Measurements from ENCODE around the gene IQSEC3.
"Not testable (repeated sequence)": the region's sequence is repeated elsewhere in the genome, so short reads cannot be mapped to it uniquely, and the experiment has no call there.

Gene IQSEC3

DNA sequence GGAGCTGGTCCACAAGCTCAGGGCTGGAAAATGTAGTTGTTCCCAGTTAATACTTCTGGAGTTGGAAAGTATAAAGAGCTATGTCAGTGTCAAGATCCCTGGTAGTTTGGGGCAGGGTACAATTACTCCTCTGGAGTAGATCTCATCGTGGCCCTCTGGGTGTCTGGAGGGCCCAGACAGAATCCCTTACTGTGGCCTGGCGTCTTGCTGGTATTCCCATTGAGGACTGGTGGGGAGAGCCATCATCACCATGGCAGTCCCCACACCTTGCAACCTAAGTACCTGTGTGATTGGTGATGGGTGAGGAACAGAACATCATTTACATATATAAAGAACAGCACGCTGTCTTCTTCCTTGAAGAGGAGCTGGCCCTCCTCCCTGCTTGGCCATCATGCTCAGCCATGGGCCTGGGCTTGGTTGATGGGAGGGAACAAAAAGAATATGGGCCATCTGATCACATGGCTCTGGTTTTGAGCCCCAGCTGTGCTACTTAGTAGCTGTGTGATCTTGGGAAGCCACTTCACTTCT, 18.8 kb upstream of the IQSEC3 start:
- DNase-seq (ENCODE audit: low read depth in 1 of 2, low spot score in 1 of 2); in situ Hi-C loops (cut with HindIII; ENCODE audit: low pct_unique_long_range_greater_than_20kb, low sequenced_read_pairs): not testable (repeated sequence)

DNA sequence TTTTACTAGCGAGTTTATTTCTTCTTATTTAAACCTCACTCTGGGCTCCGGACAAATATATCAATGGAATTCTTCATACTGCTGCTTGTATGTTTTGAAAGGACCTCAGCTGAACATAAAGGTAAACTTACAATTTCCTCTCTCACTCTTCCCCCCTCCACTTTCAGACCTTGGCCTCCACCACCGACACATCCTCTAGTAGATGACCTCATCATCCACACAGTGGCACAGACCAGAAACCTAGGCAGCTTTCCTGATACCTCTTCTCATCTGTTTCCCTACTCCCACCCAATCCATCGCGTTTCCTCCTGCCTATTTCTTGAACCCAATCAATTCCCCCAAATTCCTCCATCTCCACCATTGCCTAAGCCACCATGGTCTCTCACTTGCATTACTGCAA, 17.4 kb upstream of the IQSEC3 start:
- in situ Hi-C loops (cut with HindIII; ENCODE audit: low pct_unique_long_range_greater_than_20kb, low sequenced_read_pairs); DNase-seq (ENCODE audit: low read depth in 1 of 2, low spot score in 1 of 2): not testable (repeated sequence)

DNA sequence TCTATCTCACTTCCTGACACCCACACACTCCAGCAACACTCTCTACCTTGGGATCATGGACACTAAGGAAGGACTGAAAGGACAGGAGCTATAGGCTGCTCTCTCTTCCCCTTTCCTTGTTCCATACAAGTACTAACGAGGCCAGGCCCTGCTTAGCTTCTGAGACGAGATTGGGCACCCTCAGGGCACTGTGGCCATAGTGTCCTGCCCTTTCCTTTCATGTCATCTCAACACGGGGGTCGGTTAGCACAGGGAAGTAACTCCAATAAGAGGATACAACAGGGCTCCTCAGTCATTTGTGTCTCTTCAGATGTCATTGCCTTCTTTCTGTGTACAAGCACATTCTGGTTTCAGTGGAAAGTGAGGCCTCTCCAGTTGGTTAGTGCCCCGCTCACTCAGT, 15.5 kb upstream of the IQSEC3 start:
- DNase-seq (ENCODE audit: low read depth in 1 of 2, low spot score in 1 of 2); in situ Hi-C loops (cut with HindIII; ENCODE audit: low pct_unique_long_range_greater_than_20kb, low sequenced_read_pairs): not testable (repeated sequence)

DNA sequence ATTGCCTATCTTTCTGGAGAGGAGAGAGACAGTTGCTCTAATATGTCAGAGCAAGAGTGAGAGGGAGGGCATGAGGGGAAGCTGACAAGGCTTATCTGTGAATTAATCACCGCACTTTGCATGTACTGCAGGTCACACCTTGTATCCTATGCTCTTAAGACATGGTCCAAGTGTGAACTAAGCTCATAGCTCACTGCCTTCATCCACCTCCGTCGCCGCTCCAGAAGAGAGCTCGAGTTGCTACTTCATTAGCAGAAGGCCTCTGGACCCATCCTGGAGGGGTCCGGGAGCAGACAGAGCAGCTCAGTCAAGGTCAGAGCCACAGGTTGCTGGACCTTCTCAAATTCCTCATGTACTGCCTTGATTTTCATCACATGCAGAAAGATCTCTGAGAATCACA, 14.6 kb upstream of the IQSEC3 start:
- in situ Hi-C loops (cut with HindIII; ENCODE audit: low pct_unique_long_range_greater_than_20kb, low sequenced_read_pairs); DNase-seq (ENCODE audit: low read depth in 1 of 2, low spot score in 1 of 2): not testable (repeated sequence)

DNA sequence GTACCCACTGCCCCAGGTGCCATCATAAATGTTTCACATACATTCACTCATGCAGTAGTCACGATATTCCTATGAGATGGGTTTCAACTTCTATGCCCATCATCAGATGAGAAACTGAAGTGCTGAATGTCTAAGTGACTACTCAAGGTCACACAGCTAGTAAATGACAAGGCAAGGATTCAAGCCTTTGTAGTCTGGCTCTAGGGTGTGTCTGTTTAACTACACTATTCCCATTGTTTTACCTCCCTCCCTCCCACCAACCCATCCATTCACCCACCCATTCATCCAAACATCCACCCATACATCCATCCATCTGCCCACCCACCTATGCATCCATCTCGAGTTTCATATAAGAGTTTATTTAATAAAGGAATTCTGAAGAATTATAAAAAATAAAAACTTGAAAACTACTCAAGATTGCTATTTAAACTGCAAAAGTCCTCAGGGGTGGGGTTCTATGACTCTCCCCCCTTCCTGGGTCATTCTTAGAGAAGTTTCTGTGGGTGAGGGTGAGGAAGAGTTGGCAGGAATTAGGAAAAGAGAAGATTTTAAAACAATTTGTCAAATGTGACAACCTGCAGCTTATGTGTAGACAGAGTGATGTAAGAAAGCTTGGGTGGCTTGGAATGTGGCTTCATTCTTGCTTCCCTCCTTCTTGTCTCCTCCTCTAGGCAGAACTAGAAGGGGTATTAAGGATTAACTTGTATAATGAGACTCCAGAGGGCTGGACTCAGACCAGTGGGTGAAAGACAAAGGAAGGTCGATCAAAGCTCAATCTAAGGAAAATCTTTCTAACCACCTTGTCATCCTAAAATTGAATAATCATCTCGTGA, 13.4 kb upstream of the IQSEC3 start:
- in situ Hi-C loops (cut with HindIII; ENCODE audit: low pct_unique_long_range_greater_than_20kb, low sequenced_read_pairs) = not testable (repeated sequence)

DNA sequence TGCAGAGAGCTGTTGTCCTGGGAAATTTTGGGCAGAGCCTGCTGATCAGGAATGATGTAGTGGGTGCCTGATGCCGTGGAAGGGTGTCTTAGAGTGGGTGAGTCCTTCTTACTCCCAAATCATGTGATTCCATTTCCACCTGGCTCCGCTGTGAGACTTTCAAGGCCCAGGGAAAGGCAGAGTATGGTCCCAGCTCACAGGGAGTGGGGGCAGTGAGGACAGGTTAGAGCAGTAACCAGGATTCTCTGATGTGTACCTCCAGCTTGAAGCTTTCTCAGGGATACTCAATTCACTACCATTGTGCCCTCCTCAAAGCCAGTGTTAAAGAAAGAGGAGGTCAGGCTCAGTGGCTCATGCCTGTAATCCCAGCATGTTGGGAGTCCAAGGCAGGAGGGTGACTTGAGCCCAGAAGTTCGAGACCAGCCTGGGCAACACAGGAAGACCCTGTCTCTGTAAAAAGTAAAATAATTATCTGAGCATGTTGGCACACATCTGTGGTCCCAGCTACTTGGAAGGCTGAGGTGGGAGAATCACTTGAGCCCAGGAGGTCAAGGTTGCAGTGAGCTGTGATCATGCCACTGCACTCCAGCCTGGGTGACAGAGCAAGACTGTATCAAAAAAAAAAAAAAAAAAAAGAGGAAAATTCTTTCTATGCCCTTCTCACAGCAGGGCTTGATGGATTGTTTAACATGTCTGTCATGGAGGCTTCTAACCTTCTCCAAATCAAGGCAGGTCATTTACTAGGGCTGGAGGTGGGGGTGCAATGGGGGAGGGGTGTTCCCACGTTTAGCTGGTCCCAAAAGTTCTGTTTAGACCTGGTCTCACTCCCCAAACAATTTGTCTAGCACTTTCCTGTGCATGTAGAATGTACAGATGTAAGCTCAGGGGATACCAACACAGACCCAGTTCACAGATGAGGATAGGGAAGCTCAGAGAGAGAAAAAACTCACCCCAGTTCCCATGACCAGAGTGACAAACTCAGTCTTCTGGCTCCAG, 12.5 kb upstream of the IQSEC3 start:
- no peak for TF ChIP-seq JUND (IDR thresholded peaks at IDR 0.05; ENCODE audit: low read depth)
- in situ Hi-C loops (cut with HindIII; ENCODE audit: low pct_unique_long_range_greater_than_20kb, low sequenced_read_pairs) = no loop called here
- no peak for DNase-seq (ENCODE audit: low read depth in 1 of 2, low spot score in 1 of 2)

More for the DNA sequence above, 13.4 kb upstream of the IQSEC3 start:
- not testable (repeated sequence) for DNase-seq (ENCODE audit: low read depth in 1 of 2, low spot score in 1 of 2)

DNA sequence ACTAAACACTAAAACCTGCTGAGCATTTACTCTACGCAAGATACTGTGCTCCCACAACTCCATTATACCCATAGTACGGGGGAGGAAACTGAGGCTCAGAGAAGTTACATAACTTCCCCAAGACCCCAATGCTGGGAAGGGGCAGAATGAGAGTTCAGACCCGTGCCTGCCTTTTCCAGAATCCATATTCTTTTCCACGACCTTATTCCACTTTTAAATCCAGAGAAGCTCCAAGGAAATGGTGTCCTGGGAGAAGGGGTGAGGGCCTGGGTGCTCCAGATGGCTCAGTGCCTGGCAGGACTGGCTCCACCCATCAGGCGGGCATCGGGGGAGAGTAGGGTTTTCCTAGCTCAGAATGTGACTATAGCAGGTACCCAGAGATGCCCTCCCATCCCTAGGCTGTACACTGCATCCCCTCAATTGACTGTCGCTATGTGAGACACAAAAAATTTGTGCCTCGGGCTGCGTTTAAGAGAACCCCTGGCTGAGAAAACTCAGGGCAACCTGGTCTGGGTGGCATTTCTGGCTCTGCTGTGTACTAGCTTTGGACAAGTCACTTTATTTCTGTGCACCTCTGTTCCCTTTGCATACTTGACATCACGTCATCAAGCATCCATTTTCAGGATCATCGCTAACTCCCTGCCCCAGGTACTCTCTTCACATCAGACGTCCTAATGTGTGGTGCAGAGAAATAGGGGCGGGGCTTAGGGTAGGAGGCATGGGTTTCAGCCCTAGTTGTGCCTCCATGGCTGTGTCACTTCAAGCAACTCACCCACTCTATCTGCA, 11.6 kb upstream of the IQSEC3 start:
- in situ Hi-C loops (cut with HindIII; ENCODE audit: low pct_unique_long_range_greater_than_20kb, low sequenced_read_pairs) = no loop called here
- TF ChIP-seq JUND (IDR thresholded peaks at IDR 0.05; ENCODE audit: low read depth) = no peak
- no peak for DNase-seq (ENCODE audit: low read depth in 1 of 2, low spot score in 1 of 2)

DNA sequence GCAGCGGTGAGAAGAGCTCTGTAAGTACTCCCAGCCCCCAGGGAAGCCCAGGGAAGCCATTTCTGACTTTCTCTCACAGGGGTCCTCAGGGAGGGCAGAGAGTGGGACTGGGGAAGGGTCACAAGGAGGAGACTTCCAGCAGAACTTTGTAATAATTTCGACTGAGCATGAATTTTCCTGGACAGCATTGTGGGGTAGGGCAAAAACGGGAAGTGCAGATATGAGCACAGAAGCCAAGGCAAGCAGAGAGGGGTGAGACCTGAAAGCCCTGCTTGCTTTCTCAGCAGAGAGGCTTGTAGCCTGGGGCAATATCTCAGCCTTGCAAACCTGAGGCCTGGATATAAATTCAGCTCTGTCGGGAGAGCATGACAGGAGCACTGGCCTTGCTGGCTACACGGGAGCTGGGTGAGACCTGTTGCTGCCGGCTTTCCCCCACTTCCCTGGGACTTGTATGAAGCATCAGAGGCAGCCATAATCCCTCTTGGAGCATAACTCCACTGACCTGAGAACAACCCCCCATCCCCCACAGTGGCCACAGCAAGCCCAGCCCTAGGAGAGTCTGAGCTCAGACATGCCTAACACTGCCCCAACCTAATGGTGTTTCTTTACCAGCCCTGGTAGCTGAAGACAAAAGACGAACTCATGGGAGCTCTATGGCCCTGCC, 9.8 kb upstream of the IQSEC3 start:
- in situ Hi-C loops (cut with HindIII; ENCODE audit: low pct_unique_long_range_greater_than_20kb, low sequenced_read_pairs) = no loop called here
- TF ChIP-seq JUND (IDR thresholded peaks at IDR 0.05; ENCODE audit: low read depth) = no peak
- DNase-seq (ENCODE audit: low read depth in 1 of 2, low spot score in 1 of 2) = no peak

DNA sequence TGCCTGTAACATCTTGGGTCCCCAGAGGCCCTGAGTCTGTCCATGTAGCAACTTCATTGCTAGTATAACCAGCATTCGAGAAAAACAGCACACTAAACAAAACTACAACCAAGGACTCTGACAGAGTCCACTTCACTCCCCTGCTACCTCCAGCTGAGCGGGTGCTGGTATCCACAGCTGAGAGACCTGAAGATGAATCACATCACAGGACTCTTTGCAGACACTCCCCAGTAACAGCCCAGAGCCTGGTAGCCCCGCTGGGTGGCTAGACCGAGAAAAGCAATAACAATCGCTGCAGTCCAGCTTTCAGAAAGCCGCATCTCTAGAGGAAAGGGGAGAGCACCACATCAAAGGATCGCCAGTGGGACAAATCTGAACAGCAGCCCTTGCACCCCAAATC, 9.0 kb upstream of the IQSEC3 start:
- in situ Hi-C loops (cut with HindIII; ENCODE audit: low pct_unique_long_range_greater_than_20kb, low sequenced_read_pairs) = no loop called here
- peak in 1 of 2 experiments; percentile 0 for DNase-seq (ENCODE audit: low read depth in 1 of 2, low spot score in 1 of 2)
- TF ChIP-seq JUND (IDR thresholded peaks at IDR 0.05; ENCODE audit: low read depth) = no peak

DNA sequence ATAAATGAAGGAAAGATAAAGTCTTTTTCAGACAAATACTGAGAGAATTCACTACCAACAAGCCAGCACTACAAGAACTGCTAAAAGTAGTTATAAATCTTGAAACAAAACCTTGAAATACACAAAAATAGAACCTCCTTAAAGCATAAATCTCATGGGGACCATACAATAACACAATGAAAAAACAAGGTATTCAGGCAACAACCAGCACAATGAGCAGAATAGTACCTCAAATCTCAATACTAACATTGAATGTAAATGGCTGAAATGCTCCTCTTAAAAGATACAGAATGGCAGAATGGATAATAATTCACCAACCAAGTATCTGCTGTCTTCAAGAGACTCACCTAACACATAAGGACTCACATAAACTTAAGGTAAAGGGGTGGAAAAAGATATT, 7.7 kb upstream of the IQSEC3 start:
- no peak for TF ChIP-seq JUND (IDR thresholded peaks at IDR 0.05; ENCODE audit: low read depth)
- no peak for DNase-seq (ENCODE audit: low read depth in 1 of 2, low spot score in 1 of 2)
- in situ Hi-C loops (cut with HindIII; ENCODE audit: low pct_unique_long_range_greater_than_20kb, low sequenced_read_pairs) = no loop called here

DNA sequence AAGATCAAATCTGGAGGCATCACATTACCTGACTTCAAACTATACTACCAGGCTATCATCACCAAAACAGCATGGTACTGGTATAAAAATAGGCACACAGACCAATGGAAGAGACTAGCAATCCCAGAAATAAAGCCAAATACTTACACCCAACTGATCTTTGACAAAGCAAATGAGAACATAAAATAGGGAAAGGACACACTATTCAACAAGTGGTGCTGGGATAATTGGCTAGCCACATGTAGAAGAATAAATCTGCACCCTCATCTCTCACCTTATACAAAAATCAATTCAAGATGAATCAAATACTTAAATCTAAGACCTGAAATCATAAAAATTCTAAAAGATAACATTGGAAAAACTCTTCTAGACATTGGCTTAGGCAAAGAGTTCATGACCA, 4.7 kb upstream of the IQSEC3 start:
- DNase-seq (ENCODE audit: low read depth in 1 of 2, low spot score in 1 of 2); in situ Hi-C loops (cut with HindIII; ENCODE audit: low pct_unique_long_range_greater_than_20kb, low sequenced_read_pairs): not testable (repeated sequence)

DNA sequence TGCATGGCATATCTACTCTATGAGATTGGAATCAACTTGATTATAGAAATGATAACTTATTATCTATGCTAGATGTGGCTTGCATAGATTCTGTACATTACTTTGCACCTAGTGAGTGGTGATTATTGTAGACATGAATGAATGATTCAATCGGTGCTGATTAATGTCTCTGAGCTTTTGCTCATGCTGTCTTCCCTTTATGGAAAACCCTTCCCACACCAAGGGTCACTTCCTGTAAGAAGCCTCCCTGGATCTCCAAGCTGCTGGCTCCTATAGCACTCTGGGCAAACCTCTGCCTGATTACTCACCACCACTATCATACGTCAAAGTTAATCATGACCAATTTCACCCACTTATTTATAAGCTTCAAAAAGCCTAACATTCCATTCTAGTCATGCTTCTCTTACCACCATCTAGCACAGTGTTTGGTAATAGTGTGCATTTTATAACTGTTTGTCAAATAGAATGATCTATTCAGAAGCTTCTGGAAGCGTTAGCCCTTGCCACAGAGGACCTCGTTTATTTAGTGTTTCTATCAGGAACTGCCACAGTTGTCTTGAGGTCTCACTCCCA, 990 bp upstream of the IQSEC3 start:
- DNase-seq (ENCODE audit: low read depth in 1 of 2, low spot score in 1 of 2); in situ Hi-C loops (cut with HindIII; ENCODE audit: low pct_unique_long_range_greater_than_20kb, low sequenced_read_pairs): not testable (repeated sequence)

DNA sequence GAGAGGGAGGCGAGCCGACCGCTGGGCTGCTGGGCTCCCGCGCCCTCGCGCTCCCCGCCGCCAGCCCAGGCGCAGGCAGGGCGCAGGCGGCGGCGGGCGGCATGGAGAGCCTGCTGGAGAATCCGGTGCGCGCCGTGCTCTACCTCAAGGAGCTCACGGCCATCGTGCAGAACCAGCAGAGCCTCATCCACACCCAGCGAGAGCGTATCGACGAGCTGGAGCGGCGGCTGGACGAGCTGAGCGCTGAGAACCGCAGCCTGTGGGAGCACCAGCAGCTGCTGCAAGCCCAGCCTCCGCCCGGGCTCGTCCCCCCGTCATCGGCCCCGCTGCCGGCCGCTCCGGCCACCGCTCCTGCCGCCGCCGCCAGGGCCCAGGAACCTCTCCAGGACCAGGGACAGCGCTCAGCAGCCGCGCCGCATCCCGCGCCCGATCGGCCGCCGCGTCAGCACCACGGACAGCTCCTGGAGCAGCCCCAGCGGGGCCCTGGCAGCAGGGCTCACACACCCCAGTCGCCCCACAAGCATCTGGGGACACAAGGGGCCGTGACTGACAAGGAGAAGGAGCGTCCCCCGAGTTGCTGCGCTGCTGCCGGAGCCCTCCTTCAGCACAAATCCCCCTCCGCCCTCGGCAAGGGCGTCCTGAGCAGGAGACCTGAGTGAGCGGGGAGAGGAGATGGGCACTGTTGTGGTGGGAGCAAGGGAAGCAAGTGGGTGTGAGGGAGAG, 376 bp downstream of the IQSEC3 start:
- DNase-seq (ENCODE audit: low read depth in 1 of 2, low spot score in 1 of 2); in situ Hi-C loops (cut with HindIII; ENCODE audit: low pct_unique_long_range_greater_than_20kb, low sequenced_read_pairs): not testable (repeated sequence)

DNA sequence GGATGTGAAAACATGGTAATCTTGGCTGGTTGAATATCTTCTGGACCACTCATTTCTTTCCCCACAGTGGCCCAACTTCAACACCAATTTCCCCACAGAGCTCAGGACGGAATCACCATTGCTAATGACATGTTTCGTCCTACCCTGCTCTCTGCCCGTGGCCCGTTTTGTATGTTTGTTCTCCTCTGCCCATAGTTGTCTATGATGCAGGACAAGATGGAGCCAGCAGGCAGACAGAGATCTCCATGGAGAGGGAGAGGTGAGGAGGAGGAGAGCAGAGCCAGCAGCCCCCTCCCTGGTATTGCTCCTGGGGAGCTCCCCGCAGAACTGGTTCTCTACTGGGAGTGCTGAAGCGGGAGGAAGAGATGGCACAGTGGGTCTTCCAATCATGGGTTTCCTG, 3.1 kb downstream of the IQSEC3 start:
- in situ Hi-C loops (cut with HindIII; ENCODE audit: low pct_unique_long_range_greater_than_20kb, low sequenced_read_pairs); DNase-seq (ENCODE audit: low read depth in 1 of 2, low spot score in 1 of 2): not testable (repeated sequence)

DNA sequence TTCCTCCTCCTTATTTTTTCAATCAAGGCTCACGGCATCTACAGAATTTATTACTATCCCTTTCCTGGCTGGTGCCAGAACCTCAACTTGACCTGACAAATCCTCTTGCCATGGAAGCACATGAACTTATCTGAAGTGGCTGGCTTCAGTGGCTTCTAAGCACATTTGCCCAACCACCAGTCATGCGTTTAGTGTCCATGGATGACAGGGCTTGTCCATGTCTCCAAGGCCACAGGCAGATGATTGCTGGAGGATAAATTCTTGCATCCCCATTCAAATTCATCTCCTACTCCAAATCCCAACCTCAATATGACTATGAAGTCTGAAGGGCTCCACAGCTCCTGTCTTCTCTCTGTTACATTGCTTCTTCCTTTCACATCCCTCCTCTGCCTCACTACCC, 4.0 kb downstream of the IQSEC3 start:
- DNase-seq (ENCODE audit: low read depth in 1 of 2, low spot score in 1 of 2); in situ Hi-C loops (cut with HindIII; ENCODE audit: low pct_unique_long_range_greater_than_20kb, low sequenced_read_pairs): not testable (repeated sequence)

DNA sequence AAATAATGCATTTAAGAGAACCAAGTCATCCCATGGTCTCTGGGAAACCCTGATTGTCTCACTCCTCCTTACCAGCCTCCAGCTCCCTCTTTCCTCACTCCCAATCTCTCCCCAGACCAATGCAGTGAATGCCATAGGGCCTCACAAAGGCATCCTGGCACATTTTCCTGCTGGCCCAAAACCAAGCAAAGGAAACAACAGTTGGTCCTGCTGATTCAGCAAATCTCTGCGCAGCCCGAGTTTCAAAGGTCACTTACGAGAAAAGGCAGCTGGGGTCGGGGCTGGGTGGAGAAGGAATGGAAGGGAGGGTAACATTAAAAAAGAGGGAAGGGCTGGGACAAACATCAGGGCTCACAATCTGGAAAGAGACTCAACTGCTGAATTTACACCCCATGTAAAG, 5.5 kb downstream of the IQSEC3 start:
- DNase-seq (ENCODE audit: low read depth in 1 of 2, low spot score in 1 of 2); in situ Hi-C loops (cut with HindIII; ENCODE audit: low pct_unique_long_range_greater_than_20kb, low sequenced_read_pairs): not testable (repeated sequence)
